ENCODE results near the gene COQ10A. TPM values are rescaled to one million over a fixed set of nuclear protein-coding genes. Genes with fewer than 3 reads are reported as not detected.
A peak's percentile ranks its signal among the peaks of the same experiment; 100 is the strongest.

The COQ10A gene
- total and polyA plus RNA-seq, 2 of the 8 experiments (the other 6 are each of a cell fraction or from before 2014, with no cell fraction given): 21.8 to 42.9 TPM

DNA sequence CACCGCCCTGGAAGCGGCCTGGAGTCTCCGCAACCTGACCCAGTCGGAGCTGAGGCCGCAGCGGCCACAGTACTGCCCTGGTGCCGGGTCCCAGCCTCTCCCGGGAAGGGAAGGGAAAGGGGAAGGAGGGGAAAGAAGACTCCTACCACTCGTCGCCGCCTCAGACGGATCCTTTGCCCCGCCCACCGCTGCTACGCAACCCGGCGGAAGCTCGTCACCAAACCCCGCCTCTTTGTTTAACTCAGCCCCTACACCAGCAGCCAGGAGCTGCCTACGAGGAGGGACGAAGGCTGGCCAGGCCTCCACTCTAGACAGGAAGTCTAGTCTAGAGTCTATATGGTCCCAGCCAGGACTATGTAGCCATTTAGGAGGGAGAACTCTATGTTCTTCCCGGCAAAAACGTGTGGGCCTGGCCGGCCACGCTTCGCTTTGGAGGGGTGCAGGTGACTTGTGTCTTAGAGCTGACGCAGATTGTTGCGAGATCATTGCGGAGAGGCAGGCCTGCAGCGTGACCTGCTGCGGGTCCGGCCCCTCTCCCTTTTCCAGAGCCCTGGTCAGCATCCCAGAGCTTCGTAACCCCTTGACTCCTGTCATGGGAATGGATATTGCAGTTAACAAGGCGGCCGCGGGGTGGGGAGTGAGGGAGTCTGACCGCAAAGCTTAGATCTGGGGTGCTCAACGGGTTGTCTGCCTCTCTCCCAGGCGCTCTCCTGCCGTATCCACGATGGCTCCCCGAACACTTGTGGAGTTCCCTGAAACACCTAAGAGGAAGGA lies 44.8 kb upstream of the COQ10A start, which contains the start of gene RNF41 (continued):
- TF ChIP-seq, protein P1, sequence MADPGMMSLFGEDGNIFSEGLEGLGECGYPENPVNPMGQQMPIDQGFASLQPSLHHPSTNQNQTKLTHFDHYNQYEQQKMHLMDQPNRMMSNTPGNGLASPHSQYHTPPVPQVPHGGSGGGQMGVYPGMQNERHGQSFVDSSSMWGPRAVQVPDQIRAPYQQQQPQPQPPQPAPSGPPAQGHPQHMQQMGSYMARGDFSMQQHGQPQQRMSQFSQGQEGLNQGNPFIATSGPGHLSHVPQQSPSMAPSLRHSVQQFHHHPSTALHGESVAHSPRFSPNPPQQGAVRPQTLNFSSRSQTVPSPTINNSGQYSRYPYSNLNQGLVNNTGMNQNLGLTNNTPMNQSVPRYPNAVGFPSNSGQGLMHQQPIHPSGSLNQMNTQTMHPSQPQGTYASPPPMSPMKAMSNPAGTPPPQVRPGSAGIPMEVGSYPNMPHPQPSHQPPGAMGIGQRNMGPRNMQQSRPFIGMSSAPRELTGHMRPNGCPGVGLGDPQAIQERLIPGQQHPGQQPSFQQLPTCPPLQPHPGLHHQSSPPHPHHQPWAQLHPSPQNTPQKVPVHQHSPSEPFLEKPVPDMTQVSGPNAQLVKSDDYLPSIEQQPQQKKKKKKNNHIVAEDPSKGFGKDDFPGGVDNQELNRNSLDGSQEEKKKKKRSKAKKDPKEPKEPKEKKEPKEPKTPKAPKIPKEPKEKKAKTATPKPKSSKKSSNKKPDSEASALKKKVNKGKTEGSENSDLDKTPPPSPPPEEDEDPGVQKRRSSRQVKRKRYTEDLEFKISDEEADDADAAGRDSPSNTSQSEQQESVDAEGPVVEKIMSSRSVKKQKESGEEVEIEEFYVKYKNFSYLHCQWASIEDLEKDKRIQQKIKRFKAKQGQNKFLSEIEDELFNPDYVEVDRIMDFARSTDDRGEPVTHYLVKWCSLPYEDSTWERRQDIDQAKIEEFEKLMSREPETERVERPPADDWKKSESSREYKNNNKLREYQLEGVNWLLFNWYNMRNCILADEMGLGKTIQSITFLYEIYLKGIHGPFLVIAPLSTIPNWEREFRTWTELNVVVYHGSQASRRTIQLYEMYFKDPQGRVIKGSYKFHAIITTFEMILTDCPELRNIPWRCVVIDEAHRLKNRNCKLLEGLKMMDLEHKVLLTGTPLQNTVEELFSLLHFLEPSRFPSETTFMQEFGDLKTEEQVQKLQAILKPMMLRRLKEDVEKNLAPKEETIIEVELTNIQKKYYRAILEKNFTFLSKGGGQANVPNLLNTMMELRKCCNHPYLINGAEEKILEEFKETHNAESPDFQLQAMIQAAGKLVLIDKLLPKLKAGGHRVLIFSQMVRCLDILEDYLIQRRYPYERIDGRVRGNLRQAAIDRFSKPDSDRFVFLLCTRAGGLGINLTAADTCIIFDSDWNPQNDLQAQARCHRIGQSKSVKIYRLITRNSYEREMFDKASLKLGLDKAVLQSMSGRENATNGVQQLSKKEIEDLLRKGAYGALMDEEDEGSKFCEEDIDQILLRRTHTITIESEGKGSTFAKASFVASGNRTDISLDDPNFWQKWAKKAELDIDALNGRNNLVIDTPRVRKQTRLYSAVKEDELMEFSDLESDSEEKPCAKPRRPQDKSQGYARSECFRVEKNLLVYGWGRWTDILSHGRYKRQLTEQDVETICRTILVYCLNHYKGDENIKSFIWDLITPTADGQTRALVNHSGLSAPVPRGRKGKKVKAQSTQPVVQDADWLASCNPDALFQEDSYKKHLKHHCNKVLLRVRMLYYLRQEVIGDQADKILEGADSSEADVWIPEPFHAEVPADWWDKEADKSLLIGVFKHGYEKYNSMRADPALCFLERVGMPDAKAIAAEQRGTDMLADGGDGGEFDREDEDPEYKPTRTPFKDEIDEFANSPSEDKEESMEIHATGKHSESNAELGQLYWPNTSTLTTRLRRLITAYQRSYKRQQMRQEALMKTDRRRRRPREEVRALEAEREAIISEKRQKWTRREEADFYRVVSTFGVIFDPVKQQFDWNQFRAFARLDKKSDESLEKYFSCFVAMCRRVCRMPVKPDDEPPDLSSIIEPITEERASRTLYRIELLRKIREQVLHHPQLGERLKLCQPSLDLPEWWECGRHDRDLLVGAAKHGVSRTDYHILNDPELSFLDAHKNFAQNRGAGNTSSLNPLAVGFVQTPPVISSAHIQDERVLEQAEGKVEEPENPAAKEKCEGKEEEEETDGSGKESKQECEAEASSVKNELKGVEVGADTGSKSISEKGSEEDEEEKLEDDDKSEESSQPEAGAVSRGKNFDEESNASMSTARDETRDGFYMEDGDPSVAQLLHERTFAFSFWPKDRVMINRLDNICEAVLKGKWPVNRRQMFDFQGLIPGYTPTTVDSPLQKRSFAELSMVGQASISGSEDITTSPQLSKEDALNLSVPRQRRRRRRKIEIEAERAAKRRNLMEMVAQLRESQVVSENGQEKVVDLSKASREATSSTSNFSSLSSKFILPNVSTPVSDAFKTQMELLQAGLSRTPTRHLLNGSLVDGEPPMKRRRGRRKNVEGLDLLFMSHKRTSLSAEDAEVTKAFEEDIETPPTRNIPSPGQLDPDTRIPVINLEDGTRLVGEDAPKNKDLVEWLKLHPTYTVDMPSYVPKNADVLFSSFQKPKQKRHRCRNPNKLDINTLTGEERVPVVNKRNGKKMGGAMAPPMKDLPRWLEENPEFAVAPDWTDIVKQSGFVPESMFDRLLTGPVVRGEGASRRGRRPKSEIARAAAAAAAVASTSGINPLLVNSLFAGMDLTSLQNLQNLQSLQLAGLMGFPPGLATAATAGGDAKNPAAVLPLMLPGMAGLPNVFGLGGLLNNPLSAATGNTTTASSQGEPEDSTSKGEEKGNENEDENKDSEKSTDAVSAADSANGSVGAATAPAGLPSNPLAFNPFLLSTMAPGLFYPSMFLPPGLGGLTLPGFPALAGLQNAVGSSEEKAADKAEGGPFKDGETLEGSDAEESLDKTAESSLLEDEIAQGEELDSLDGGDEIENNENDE (IDR thresholded peaks at IDR 0.05; ENCODE audit: insufficient replicate concordance, low read length): no peak
- no peak for TF ChIP-seq KDM1A (IDR thresholded peaks at IDR 0.05; ENCODE audit: borderline replicate concordance, low read length)
- TF ChIP-seq FOSL1 (IDR thresholded peaks at IDR 0.05; ENCODE audit: insufficient read depth, low read depth, low read length): no peak
- TF ChIP-seq CHD1 (IDR thresholded peaks at IDR 0.05; ENCODE audit: low read depth, low read length): no peak
- TF ChIP-seq POU5F1 (IDR thresholded peaks at IDR 0.05; ENCODE audit: low read depth, low read length): no peak
- peak in 1 of 2 experiments; percentile 54; a peak in 1 of 4 replicates for TF ChIP-seq SIN3A (conservative IDR thresholded peaks at IDR 0.05 in 1 of 2, IDR thresholded peaks at IDR 0.05 in 1 of 2; ENCODE audit: low read depth in 1 of 2, low read length in 2 of 2)
- no peak for TF ChIP-seq CHD2 (IDR thresholded peaks at IDR 0.05; ENCODE audit: low read length)
- TF ChIP-seq RBBP5 (IDR thresholded peaks at IDR 0.05; ENCODE audit: borderline replicate concordance, low read depth, low read length): 0 out of 2 replicates have a peak, but pooled peaks have one; percentile 69
- TF ChIP-seq CTBP2 (IDR thresholded peaks at IDR 0.05; ENCODE audit: borderline replicate concordance, insufficient read depth, insufficient read length, low read length): no peak
- TF ChIP-seq CEBPB (IDR thresholded peaks at IDR 0.05; ENCODE audit: low read depth, low read length): no peak
